Retinal pigment epithelial cell (primary cell): ENCODE results near the gene RNF182.

Experiments
- DNase-seq: peaks from one replicate; pipeline ENCODE4 v3.0.0-alpha.2; 2010; ENCODE audit warnings: low read depth
- H3K4me3 ChIP-seq: 2 replicates; pipeline ENCODE4 v1.5.1; 2011; ENCODE audit warnings: mild to moderate bottlenecking, low read length, control low read depth, moderate library complexity
- CTCF ChIP-seq: conservative IDR thresholded peaks from 2 replicates; pipeline ENCODE4 v1.5.1; 2011; ENCODE audit warnings: low read depth, low read length, control low read depth, inconsistent platforms

The RNF182 gene

GRCh38 chr6:14021449-14021848, 96.7 kb downstream of the RNF182 start:
- H3K4me3 ChIP-seq = no peak overlapping the region
- TF ChIP-seq CTCF = no peak
- no peak for DNase-seq

- TF ChIP-seq CTCF = no peak
Measured at GRCh38 chr6:14022673-14023072, 97.9 kb downstream of the RNF182 start.

GRCh38 chr6:14023855-14024254, 99.1 kb downstream of the RNF182 start:
- no peak for TF ChIP-seq CTCF
- H3K4me3 ChIP-seq = no peak overlapping the region
- DNase-seq = no peak

More at GRCh38 chr6:14022673-14023072, 97.9 kb downstream of the RNF182 start:
- no peak for DNase-seq
- no peak overlapping the region for H3K4me3 ChIP-seq

DNA sequence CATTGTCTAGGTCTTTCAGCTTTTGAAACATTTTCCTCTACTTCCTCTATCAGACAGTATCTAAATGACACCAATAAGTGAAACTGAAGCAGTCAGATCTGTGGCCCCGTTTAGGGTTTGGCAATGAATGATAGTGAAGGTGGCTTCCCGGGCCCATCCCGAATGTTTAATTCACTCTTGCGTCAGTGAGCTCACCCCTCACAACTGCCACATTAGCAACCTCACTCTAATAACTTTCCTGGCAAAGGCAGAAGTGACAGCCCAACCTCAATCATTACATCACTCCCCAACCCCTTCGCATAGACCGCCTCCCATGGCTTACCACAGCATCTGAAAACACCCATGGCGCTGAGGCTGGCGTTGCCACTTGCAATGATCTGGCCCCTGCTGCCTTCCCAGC, 100.4 kb downstream of the RNF182 start:
- TF ChIP-seq CTCF = no peak
- no peak overlapping the region for H3K4me3 ChIP-seq
- DNase-seq = no peak

- TF ChIP-seq CTCF = no peak
- DNase-seq = no peak
- no peak overlapping the region for H3K4me3 ChIP-seq
Measured at GRCh38 chr6:14026831-14027539, 102.2 kb downstream of the RNF182 start.

DNA sequence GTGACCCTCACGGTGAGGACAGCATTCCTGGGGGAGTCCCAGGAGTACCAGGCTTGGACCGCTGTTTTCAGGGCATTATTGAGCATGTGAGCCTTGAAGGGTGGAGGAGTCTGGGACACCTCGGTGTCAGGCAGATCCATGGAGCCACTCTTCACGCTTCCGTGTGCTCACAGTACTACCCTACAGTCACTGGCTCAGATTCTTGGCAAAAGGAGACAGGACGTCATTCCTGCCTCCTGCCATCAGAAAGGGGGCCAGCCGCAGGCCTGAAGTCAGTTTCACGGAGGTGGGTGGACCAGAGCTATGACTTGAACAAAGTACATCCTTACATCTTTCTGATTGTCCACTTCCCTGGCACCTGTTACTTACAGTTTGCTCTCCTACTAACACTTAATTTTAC, 103.9 kb downstream of the RNF182 start:
- no peak for DNase-seq
- TF ChIP-seq CTCF = no peak
- H3K4me3 ChIP-seq = no peak overlapping the region

DNA sequence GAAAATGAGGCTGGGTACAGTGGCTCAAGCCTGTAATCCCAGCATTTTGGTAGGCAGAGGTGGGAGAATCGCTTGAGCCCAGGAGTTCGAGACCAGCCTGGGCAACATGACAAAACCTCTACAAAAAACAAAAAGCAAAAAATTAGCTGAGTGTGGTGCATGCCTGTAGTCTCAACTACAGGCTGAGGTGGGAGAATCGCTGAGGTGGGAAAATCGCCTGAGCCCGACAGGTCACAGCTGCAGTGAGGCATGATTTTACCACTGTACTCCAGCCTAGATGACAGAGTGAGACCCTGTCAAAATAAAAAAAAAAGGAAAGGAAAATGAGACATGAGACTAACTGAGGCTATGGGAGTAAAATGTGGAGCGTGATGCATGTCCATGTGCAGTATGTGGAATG, 104.9 kb downstream of the RNF182 start:
- no peak for DNase-seq
- TF ChIP-seq CTCF = no peak
- no peak overlapping the region for H3K4me3 ChIP-seq
